Type B pancreatic cell (in vitro differentiated cells): ENCODE results near the gene FGF14. TPM values are rescaled to one million over a fixed set of nuclear protein-coding genes. Genes with fewer than 3 reads are reported as not detected.
"Not testable (repeated sequence)": the region's sequence is repeated elsewhere in the genome, so short reads cannot be mapped to it uniquely, and the experiment has no call there.

Source experiments
- DNase-seq: peaks from one replicate; pipeline ENCODE4 v3.0.0; 2021; ENCODE audit warnings: mixed read lengths; ENCODE audit not compliant: unreplicated experiment; ENCODE audit errors: extremely low spot score
- H3K27ac Mint-ChIP-seq: 2 replicates; pipeline ENCODE4 v1.8.0; 2021; ENCODE audit warnings: mild to moderate bottlenecking, mixed read lengths
- H3K27me3 Mint-ChIP-seq: 2 replicates; pipeline ENCODE4 v1.8.0; 2021; ENCODE audit warnings: mixed read lengths
- H3K36me3 Mint-ChIP-seq: 2 replicates; pipeline ENCODE4 v1.8.0; 2021; ENCODE audit warnings: mixed read lengths
- H3K4me1 Mint-ChIP-seq: one replicate; pipeline ENCODE4 v1.8.0; 2021; ENCODE audit warnings: mixed read lengths; ENCODE audit not compliant: unreplicated experiment
- H3K4me3 Mint-ChIP-seq: 2 replicates; pipeline ENCODE4 v1.8.0; 2021; ENCODE audit warnings: mild to moderate bottlenecking, mixed read lengths
- H3K9me3 Mint-ChIP-seq: 2 replicates; pipeline ENCODE4 v1.8.0; 2021; ENCODE audit warnings: mixed read lengths
- CTCF ChIP-seq: fragments of 200-600 bp; sonication (generic); conservative IDR thresholded peaks from 2 replicates; pipeline ENCODE4 v1.5.0; 2021; ENCODE audit warnings: antibody characterized with exemption, mild to moderate bottlenecking
- total RNA-seq: library from RNA; stranded (reverse); gene quantifications from 2 replicates; pipeline ENCODE4 v1.2.1, GENCODE V29; 2021; ENCODE audit warnings: low replicate concordance

The FGF14 gene
- total RNA-seq, 1 donor from 2014 or later, result 4.2 TPM

- no peaks in the 10 kb centered on the region for H3K4me1 Mint-ChIP-seq
- no peak overlapping the region for H3K4me3 Mint-ChIP-seq
- H3K36me3 Mint-ChIP-seq, result no peaks in the 10 kb centered on the region
- no peaks in the 10 kb centered on the region for H3K9me3 Mint-ChIP-seq
- H3K27ac Mint-ChIP-seq, result no peak overlapping the region
- no peak for TF ChIP-seq CTCF
- no peak for DNase-seq
- peaks cover 3% of the 10 kb centered on the region for H3K27me3 Mint-ChIP-seq
Observed at GRCh38 chr13:102139626-102140025, 262.2 kb downstream of the FGF14 start.

- Mint-ChIP-seq H3K36me3 (no peaks in the 10 kb centered on the region), H3K4me1 (no peaks in the 10 kb centered on the region), H3K27me3 (peaks cover 3% of the 10 kb centered on the region), H3K4me3 (no peak overlapping the region), H3K27ac (no peak overlapping the region), H3K9me3 (no peaks in the 10 kb centered on the region)
- no peak for TF ChIP-seq CTCF
- DNase-seq, result no peak
Observed at GRCh38 chr13:102138635-102139190, 263.1 kb downstream of the FGF14 start.

- not testable (repeated sequence) for H3K4me3 Mint-ChIP-seq, DNase-seq, H3K36me3 Mint-ChIP-seq, H3K9me3 Mint-ChIP-seq, H3K27me3 Mint-ChIP-seq, H3K4me1 Mint-ChIP-seq, H3K27ac Mint-ChIP-seq
Observed at GRCh38 chr13:102137904-102138303, 263.9 kb downstream of the FGF14 start.

- no peak overlapping the region for H3K27ac Mint-ChIP-seq
- H3K4me1 Mint-ChIP-seq, result no peaks in the 10 kb centered on the region
- no peak for DNase-seq
- no peaks in the 10 kb centered on the region for H3K27me3 Mint-ChIP-seq
- H3K36me3 Mint-ChIP-seq, result no peaks in the 10 kb centered on the region
- H3K9me3 Mint-ChIP-seq, result no peaks in the 10 kb centered on the region
- no peak overlapping the region for H3K4me3 Mint-ChIP-seq
- TF ChIP-seq CTCF, result no peak
Observed at GRCh38 chr13:102136735-102137296, 265.0 kb downstream of the FGF14 start.

GRCh38 chr13:102132777-102133295 is 269.0 kb downstream of the FGF14 start:
- H3K27ac Mint-ChIP-seq, result no peak overlapping the region
- TF ChIP-seq CTCF, result no peak
- H3K36me3 Mint-ChIP-seq, result no peaks in the 10 kb centered on the region
- no peaks in the 10 kb centered on the region for H3K9me3 Mint-ChIP-seq
- no peak overlapping the region for H3K4me3 Mint-ChIP-seq
- H3K4me1 Mint-ChIP-seq, result no peaks in the 10 kb centered on the region
- DNase-seq, result no peak
- peaks cover 4% of the 10 kb centered on the region for H3K27me3 Mint-ChIP-seq

GRCh38 chr13:102131246-102131645 is 270.6 kb downstream of the FGF14 start:
- no peak overlapping the region for H3K27ac Mint-ChIP-seq
- DNase-seq, result no peak

More at GRCh38 chr13:102131246-102131645, 270.6 kb downstream of the FGF14 start:
- no peaks in the 10 kb centered on the region for H3K9me3 Mint-ChIP-seq
- no peak for TF ChIP-seq CTCF
- H3K27me3 Mint-ChIP-seq, result peaks cover 4% of the 10 kb centered on the region
- no peaks in the 10 kb centered on the region for H3K4me1 Mint-ChIP-seq
- H3K36me3 Mint-ChIP-seq, result no peaks in the 10 kb centered on the region
- no peak overlapping the region for H3K4me3 Mint-ChIP-seq
